Superior temporal gyrus (tissue), 1 donor: Measurements from ENCODE around the gene ZNF691.
"Not testable (repeated sequence)": the region's sequence is repeated elsewhere in the genome, so short reads cannot be mapped to it uniquely, and the experiment has no call there.

Experiments
- DNase-seq: peaks from one replicate; pipeline ENCODE4 v3.0.0-alpha.2; 2016; ENCODE audit errors: extremely low spot score

ZNF691 gene

DNA sequence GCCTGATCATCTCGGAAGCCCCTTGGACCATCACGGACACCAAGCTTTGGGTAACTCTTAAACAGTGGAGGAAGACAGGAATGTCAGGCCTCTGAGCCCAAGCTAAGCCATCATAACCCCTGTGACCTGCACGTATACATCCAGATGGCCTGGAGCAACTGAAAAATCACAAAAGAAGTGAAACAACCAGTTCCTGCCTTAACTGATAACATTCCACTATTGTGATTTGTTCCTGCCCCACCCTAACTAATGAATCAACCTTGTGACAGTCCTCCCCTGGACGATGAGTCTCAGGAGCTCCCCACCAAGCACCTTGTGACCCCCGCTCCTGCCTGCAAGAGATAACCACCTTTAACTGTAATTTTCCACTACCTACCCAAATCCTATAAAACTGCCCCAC lies 13.0 kb downstream of the ZNF691 start:
- not testable (repeated sequence) for DNase-seq

DNA sequence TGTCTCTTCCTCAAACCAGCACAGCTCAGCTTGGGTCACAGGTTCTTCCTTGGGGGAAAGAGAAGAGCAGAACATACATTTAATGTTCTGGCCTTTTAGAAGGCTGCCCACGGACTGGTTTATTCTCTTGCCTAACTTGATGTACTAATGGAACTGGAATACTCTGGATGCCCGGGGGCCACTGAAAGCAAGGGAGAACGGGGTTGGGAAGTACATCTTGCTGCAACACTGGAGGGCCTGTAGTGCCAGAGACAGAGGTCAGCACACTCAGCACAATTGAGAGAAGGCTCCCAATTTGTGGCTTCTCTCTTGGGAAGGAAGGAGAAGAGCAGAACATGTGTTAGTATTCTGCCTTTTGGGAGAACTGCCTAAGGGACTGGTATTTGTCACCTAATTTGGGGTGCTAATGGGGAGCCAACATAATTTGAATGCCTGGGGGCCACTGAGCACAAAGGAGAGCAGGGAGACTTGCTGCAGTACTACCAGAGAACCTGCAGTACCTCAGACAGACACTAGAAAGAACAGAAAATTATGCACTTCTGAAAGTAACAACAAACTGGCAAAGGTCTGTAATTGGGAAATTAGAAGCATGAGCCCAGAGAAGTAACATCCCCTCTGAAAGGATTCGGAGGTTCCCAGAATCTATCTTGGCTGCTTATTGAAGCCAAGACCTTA lies 14.1 kb downstream of the ZNF691 start:
- DNase-seq: no peak

DNA sequence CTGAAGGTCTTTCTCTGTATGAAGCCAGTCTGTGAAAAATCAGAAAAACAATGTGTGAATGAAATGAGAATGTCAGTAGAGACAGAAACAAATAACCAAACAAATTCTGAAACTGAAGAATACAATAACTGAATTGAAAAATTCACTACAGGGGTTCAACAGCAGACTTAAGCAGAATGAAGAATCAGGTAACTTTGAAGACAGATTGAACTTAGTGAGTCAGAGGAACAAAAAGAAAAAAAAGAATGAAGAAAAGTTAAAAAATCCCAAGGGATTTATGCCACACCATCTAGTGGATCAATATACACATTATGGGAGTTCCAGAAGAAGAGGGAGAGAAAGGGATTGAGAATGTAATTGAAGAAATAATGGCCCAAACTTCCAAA lies 14.6 kb downstream of the ZNF691 start:
- DNase-seq: no peak

DNA sequence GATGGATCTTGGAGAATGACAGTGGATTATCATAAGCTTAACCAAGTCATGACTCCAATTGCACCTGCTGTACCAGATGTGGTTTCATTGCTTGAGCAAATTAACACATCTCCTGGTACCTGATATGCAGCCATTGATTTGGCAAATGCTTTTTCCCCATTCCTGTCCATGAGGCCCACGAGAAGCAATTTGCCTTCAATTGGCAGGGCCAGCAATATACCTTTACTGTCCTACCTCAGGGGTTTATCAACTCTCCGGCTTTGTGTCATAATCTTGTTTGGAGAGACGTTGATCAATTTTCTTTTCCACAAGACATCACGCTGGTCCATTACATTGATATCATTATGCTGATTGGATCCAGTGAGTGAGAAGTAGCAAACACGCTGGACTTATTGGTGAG lies 20.1 kb downstream of the ZNF691 start:
- DNase-seq: no peak

DNA sequence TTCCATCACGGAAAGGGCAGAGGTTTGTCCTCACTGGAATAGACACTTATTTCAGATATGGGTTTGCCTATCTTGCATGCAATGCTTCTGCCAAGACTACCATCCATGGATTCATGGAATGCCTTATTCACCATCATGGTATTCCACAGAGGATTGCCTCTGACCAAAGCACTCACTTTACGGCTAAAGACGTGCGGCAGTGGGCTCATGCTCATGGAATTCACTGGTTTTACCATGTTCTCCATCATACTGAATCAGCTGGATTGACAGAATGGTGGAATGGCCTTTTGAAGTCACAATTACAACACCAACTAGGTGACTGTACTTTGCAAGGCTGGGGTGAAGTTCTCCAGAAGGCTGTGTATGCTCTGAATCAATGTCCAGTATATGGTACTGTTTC lies 22.1 kb downstream of the ZNF691 start:
- not testable (repeated sequence) for DNase-seq

DNA sequence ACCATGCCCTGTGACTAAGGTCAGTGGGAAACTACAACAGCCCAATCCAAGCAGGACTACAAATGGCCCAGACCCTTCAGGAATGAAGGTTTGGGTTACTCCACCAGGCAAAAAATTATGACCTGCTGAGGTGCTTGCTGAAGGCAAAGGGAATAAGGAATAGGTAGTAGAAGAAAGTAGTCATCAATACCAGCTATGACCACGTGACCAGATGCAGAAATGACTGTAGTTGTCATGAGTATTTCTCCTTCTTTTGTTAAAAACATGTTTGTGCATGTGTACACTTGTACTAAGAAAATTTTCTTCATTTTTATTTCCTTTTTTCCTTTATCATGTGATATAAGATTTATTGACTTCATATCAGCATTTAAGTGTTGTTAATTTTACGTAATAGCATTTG lies 22.8 kb downstream of the ZNF691 start:
- not testable (repeated sequence) for DNase-seq

DNA sequence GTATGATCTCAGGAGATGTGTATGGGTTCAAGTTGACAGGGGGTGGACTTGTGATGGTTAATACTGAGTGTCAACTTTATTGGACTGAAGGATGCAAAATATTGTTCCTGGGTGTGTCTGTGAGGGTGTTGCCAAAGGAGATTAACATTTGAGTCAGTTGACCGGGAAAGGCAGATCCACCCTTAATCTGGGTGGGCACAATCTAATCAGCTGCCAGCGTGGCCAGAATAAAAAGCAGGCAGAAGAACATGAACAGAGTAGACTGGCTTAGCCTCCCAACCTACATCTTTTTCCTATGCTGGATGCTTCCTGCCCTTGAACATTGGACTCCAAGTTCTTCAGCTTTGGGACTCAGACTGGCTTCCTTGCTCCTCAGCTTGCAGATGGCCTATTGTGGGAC lies 23.3 kb downstream of the ZNF691 start:
- not testable (repeated sequence) for DNase-seq

DNA sequence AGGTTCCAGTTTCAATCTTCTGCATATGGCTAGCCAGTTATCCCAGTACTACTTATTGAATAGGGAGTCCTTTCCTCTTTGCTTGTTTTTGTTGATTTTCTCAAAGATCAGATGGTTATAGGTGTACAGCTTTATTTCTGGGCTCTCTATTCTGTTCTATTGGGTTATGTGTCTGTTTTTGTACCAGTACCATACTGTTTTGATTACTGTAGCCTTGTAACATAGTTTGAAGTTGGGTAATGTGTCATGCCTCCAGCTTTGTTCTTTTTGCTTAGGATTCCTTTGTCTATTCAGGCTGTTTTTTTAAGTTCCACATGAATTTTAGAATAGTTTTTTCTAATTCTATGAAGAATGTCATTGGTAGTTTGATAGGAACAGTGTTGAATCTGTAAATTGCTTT lies 26.7 kb downstream of the ZNF691 start:
- not testable (repeated sequence) for DNase-seq

DNA sequence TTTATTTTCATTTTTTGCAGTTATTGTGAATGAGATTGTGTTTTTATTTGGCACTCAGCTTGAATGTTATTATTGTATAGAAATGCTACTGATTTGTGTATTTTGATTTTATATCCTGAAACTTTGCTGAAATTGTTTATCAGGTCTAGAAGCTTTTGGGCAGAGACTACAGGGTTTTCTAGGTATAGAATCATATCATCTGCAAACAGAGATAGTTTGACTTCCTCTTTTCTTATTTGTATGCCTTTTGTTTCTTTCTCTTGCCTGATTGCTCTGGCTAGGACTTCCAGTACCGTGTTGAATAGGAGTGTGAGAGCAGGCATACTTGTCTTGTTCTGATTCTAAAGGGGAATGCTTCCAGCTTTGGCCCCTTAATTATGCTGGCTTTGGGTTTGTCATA lies 27.3 kb downstream of the ZNF691 start:
- DNase-seq: no peak

DNA sequence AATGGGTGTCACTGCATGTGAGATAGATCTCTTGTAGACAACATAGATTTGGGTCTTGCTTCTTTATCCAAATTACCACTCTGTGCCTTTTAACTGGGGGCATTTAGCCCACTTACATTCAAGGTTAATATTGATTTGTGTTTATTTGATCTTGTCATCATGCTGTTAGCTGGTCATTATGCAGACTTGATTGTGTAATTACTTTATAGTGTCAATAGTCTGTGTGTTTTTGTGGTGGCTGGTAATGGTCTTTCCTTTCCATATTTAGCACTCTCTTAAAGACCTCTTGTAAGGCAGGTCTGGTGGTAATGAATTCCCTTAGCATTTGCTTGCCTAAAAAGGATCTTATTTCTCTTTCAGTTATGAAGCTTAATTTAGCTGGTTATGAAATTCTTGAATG lies 29.6 kb downstream of the ZNF691 start:
- DNase-seq: no peak

DNA sequence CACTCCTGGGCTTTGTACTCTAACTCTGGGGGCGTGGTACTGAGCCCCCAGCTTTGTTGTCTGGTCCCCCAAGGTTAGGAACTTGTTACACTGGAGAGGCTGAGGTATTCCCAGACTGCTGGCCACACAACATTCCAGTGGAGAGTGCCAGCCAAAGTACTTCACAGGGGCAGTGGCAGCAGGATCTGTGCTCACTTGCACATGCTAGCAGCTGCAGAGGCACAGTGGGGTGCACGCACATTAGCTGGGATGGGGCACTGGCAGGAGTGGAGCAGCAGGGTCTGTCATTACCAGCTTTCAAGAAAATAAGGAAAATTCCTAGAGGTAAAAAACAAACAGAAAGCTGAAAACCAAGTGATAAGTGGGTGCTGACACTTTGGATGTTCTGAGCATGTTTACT lies 31.0 kb downstream of the ZNF691 start:
- DNase-seq: no peak

DNA sequence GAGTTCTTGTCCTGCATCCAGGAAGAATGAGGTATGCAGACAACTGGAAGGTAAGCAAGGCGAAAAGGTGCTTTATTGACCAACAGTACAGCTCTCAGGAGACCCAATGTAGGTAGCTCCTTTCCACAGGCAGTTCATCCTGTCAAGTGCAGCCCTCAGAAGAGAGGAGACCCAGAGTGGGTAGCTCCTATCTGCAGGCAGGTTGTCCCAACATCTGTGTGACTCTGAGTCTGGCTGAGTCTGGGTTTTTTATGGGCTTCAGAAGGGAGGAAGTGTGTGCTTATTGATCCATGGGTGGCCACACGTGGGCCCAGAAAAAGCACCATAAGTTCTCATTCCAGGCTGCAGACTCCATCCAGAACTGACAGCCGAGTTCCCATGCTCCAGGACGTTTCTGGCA lies 34.0 kb downstream of the ZNF691 start:
- DNase-seq: no peak

DNA sequence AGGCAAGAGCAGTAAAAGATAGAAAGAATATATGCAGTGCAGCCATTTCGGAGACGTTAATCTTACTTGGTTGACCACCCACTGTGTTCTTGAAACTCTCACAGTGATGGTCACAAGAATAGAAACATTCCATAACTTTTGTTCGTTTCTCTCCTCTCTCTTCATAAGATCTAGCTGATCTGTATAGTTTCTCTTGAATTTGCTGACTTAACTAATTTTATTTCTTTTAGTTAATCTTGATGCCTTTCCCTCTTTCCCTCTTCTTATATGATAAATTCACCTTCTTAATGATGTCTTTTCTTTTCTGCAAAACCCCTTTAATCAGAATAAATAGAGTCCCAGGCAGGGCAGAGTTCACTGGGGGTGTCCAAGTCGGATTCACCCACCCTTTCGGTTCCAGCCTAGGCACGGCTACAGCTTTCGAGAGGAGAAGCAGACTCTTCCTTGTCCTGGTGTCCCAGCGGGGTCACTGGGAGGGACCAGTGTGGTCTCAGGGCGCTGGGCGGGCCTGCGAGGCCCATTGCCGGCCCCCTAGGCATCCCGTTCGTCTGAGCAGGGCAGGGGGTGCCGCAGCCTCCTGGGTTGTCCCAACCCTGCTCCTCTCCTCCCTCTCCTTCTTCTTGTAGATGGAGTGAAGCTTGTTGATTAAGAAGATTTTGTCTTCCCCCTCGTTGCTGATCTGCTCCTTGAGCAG lies 39.8 kb downstream of the ZNF691 start:
- no peak for DNase-seq

DNA sequence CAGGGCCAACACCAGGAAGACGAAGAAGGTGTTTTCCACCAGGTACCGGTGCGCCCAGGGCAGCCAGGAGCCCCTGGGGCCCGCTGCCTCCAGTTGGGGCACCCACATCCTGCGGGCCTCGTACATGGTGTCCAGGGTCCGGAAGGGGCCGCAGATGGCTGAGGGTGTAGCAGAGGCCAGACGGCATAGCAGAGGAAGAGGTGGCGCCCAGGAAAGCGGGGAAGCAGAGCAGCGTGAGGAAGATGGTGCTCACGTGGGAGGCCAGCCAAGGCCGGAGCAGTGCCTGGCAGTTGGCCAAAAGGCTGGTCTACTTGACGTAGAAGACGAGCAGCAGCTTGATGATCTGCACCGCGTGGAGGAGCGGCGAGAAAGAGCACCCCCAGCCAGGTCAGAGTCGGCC lies 40.4 kb downstream of the ZNF691 start:
- no peak for DNase-seq

DNA sequence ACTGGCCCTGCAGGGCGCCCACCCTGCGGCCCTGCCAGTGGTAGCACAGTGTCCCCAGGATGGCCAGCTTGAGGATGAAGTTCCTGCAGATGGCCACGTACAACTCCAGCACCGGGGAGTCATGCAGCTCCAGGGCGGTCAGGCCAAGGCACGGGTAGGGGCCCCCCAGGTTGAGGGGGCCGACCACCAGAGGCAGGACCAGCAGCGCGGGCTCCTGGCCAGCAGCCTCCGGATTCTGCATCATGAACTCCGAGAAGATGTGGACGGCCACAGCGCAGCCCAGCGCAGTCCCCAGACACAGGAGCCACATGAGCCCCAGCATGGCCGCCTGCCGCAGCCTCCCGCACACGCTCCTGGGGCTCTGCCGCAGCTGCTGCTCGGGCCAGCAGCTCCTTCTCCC lies 41.0 kb downstream of the ZNF691 start:
- DNase-seq: no peak

DNA sequence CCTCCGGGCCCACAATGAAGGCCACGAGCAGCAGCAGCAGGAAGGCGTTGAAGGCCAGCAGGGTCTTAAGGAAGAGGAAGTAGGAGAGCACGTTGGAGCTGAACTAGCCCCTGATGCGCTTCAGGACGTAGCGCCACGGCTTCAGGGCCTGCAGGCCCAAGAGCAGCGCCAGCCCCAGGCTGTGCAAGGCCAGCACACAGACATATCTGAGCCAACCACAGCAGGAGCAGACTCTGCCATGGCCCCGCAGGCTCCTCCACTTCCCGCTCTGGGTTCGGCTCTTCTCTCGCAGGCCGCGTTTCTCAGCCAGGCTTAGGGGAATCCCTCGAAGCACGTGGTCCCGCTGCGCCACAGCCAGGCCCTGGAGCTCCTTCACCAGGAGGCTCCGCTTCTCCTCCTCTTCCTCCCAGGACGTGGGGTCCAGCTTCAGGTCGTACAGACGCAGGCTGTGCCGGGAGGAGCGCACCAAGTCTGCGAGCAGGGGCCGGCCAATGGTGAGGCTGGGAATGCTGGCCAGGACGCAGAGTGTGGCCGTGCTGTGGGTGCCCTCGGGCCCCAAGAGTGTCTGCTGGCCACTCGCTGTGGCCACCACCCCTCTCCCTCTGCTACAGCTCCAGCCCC lies 41.7 kb downstream of the ZNF691 start:
- no peak for DNase-seq

DNA sequence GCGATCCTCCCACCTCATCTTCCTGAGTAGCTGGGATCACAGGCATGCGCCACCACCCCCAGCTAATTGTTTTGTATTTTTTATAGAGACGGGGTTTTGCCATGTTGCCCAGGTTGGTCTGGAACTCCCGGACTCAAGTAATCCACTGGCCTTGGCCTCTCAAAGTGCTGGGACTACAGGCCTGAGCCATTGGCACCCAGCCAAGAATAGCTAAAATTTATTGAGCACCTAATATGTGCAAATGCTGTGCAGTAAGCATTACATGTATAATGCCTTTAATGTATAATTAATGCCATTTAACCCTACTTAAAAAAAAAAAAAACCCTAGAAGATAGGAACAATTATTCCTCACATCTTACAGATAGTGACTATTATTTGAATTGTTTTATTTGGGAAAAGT lies 42.9 kb downstream of the ZNF691 start:
- no peak for DNase-seq

DNA sequence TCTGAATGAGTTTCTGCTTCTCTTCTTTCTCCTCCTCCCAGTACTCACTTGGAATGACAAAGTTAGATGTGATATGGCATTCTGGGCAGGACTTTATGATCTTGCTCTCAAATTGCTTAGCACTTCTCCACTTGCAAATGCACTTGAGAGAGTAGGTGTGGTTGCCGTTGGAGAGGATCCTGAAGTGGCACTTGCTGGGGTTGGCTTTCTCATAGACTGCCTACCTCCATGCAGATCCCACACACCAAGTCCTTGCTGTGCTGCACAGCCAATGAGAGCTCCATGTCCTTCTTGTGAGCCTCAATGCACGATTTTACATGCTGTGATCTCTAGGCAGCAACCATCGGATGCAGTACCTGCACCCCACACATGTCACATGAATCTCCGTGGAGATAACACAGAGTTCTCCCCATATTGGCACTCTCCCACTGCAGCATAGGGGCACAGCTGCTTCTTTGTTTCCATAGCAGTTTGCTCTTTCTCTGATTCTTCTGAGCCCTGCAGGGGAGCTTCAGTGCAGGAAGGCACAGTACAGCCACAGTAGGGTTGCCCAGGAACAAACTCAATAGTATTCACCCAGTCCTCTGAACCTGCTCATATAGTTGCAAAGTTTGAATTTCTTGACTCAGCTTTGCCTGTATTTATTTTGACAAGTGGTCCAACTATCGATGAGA lies 45.2 kb downstream of the ZNF691 start:
- peak; percentile 34 for DNase-seq

DNA sequence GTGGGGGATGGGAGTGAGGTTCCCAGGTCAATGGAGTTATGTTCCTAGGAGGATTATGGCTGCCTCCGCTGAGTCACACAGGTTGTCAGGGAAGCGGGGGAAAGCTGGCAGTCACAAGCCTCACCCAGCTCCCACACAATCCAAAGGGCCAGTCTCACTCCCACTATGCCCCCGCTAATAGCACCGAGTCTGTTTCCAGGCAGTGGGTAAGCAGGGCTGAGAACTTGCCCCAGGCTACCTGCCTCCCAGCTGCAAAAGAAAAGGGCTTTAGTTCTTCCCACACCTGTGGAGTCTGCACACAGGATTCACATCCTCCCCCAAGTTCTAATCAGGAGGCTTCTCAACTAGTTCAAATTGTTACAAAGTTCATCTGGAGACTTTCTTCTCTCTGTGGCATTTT lies 53.5 kb downstream of the ZNF691 start:
- not testable (repeated sequence) for DNase-seq
